Measurements from ENCODE around the gene EDA.

- peak; percentile 68 for TF ChIP-seq CTCF (conservative IDR thresholded peaks at IDR 0.05; ENCODE audit: low read length)
- TF ChIP-seq EZH2phosphoT487 (IDR thresholded peaks at IDR 0.05; ENCODE audit: borderline replicate concordance), result no peak
Observed at GRCh38 chrX:70033348-70034051, 417.6 kb downstream of the EDA start.

All from Loucy (cell line).